ENCODE measurements around the gene SCN8A.
A peak's percentile ranks its signal among the peaks of the same experiment; 100 is the strongest.
"Not testable (repeated sequence)": the region's sequence is repeated elsewhere in the genome, so short reads cannot be mapped to it uniquely, and the experiment has no call there.

The SCN8A gene

GRCh38 chr12:51825216-51825615, 234.2 kb downstream of the SCN8A start:
- H3K9me3 ChIP-seq (ENCODE audit: control insufficient read depth, low read length): no peaks in the 10 kb centered on the region
- no peak for DNase-seq (ENCODE audit: low read depth)
- H3K9ac ChIP-seq (ENCODE audit: low read length): no peak overlapping the region
- peaks cover 4% of the 10 kb centered on the region for H3K27me3 ChIP-seq (replicated peaks; ENCODE audit: control insufficient read depth, insufficient read depth, low read length)
- no peaks in the 10 kb centered on the region for H3K36me3 ChIP-seq (ENCODE audit: control insufficient read depth, insufficient read depth, low read length, severe bottlenecking)
- no peak overlapping the region for H3K4me3 ChIP-seq (ENCODE audit: low read length)
- no peaks in the 10 kb centered on the region for H3K4me1 ChIP-seq (ENCODE audit: control insufficient read depth, insufficient read depth, low read length)

- H3K4me1 ChIP-seq (ENCODE audit: control insufficient read depth, insufficient read depth, low read length): no peaks in the 10 kb centered on the region
- peaks cover 10% of the 10 kb centered on the region for H3K27me3 ChIP-seq (replicated peaks; ENCODE audit: control insufficient read depth, insufficient read depth, low read length)
Observed at GRCh38 chr12:51826881-51827280, 235.8 kb downstream of the SCN8A start.

GRCh38 chr12:51827925-51828818, 237.1 kb downstream of the SCN8A start:
- Histone ChIP-seq H3K4me3 (ENCODE audit: low read length) (no peak overlapping the region), H3K9ac (ENCODE audit: low read length) (no peak overlapping the region), H3K9me3 (ENCODE audit: control insufficient read depth, low read length) (no peaks in the 10 kb centered on the region), H3K27me3 (replicated peaks; ENCODE audit: control insufficient read depth, insufficient read depth, low read length) (peaks cover 17% of the 10 kb centered on the region), H3K4me1 (ENCODE audit: control insufficient read depth, insufficient read depth, low read length) (no peaks in the 10 kb centered on the region), H3K36me3 (ENCODE audit: control insufficient read depth, insufficient read depth, low read length, severe bottlenecking) (no peaks in the 10 kb centered on the region)
- DNase-seq (ENCODE audit: low read depth): peak; percentile 15

More at GRCh38 chr12:51826881-51827280, 235.8 kb downstream of the SCN8A start:
- H3K9ac ChIP-seq (ENCODE audit: low read length): no peak overlapping the region
- no peaks in the 10 kb centered on the region for H3K36me3 ChIP-seq (ENCODE audit: control insufficient read depth, insufficient read depth, low read length, severe bottlenecking)
- H3K4me3 ChIP-seq (ENCODE audit: low read length): no peak overlapping the region
- no peaks in the 10 kb centered on the region for H3K9me3 ChIP-seq (ENCODE audit: control insufficient read depth, low read length)
- DNase-seq (ENCODE audit: low read depth): no peak

GRCh38 chr12:51829011-51829481, 238.0 kb downstream of the SCN8A start:
- H3K4me1 ChIP-seq (ENCODE audit: control insufficient read depth, insufficient read depth, low read length): no peaks in the 10 kb centered on the region
- no peak overlapping the region for H3K4me3 ChIP-seq (ENCODE audit: low read length)
- H3K36me3 ChIP-seq (ENCODE audit: control insufficient read depth, insufficient read depth, low read length, severe bottlenecking): no peaks in the 10 kb centered on the region
- no peak overlapping the region for H3K9ac ChIP-seq (ENCODE audit: low read length)
- H3K9me3 ChIP-seq (ENCODE audit: control insufficient read depth, low read length): no peaks in the 10 kb centered on the region
- no peak for DNase-seq (ENCODE audit: low read depth)
- peaks cover 26% of the 10 kb centered on the region for H3K27me3 ChIP-seq (replicated peaks; ENCODE audit: control insufficient read depth, insufficient read depth, low read length)

GRCh38 chr12:51829641-51830040, 238.6 kb downstream of the SCN8A start:
- DNase-seq (ENCODE audit: low read depth): no peak
- Histone ChIP-seq H3K4me1 (ENCODE audit: control insufficient read depth, insufficient read depth, low read length) (no peaks in the 10 kb centered on the region), H3K27me3 (replicated peaks; ENCODE audit: control insufficient read depth, insufficient read depth, low read length) (peaks cover 32% of the 10 kb centered on the region), H3K36me3 (ENCODE audit: control insufficient read depth, insufficient read depth, low read length, severe bottlenecking) (no peaks in the 10 kb centered on the region), H3K9me3 (ENCODE audit: control insufficient read depth, low read length) (no peaks in the 10 kb centered on the region), H3K4me3 (ENCODE audit: low read length) (no peak overlapping the region), H3K9ac (ENCODE audit: low read length) (no peak overlapping the region)

- DNase-seq (ENCODE audit: low read depth); H3K36me3 ChIP-seq (ENCODE audit: control insufficient read depth, insufficient read depth, low read length, severe bottlenecking); H3K4me3 ChIP-seq (ENCODE audit: low read length); H3K9me3 ChIP-seq (ENCODE audit: control insufficient read depth, low read length); H3K4me1 ChIP-seq (ENCODE audit: control insufficient read depth, insufficient read depth, low read length); H3K9ac ChIP-seq (ENCODE audit: low read length): not testable (repeated sequence)
- H3K27me3 ChIP-seq (replicated peaks; ENCODE audit: control insufficient read depth, insufficient read depth, low read length): peaks cover 38% of the 10 kb centered on the region
Observed at GRCh38 chr12:51831817-51832216, 240.8 kb downstream of the SCN8A start.

GRCh38 chr12:51832354-51833107, 241.5 kb downstream of the SCN8A start:
- H3K4me1 ChIP-seq (ENCODE audit: control insufficient read depth, insufficient read depth, low read length): no peaks in the 10 kb centered on the region
- no peak overlapping the region for H3K4me3 ChIP-seq (ENCODE audit: low read length)
- DNase-seq (ENCODE audit: low read depth): no peak

GRCh38 chr12:51833448-51834227, 242.6 kb downstream of the SCN8A start:
- no peaks in the 10 kb centered on the region for H3K9me3 ChIP-seq (ENCODE audit: control insufficient read depth, low read length)

More at GRCh38 chr12:51832354-51833107, 241.5 kb downstream of the SCN8A start:
- H3K27me3 ChIP-seq (replicated peaks; ENCODE audit: control insufficient read depth, insufficient read depth, low read length): peaks cover 39% of the 10 kb centered on the region
- no peaks in the 10 kb centered on the region for H3K36me3 ChIP-seq (ENCODE audit: control insufficient read depth, insufficient read depth, low read length, severe bottlenecking)
- H3K9ac ChIP-seq (ENCODE audit: low read length): no peak overlapping the region
- H3K9me3 ChIP-seq (ENCODE audit: control insufficient read depth, low read length): no peaks in the 10 kb centered on the region

GRCh38 chr12:51834411-51834810, 243.4 kb downstream of the SCN8A start:
- Histone ChIP-seq H3K9ac (ENCODE audit: low read length) (no peak overlapping the region), H3K36me3 (ENCODE audit: control insufficient read depth, insufficient read depth, low read length, severe bottlenecking) (no peaks in the 10 kb centered on the region), H3K9me3 (ENCODE audit: control insufficient read depth, low read length) (no peaks in the 10 kb centered on the region), H3K4me1 (ENCODE audit: control insufficient read depth, insufficient read depth, low read length) (no peaks in the 10 kb centered on the region), H3K4me3 (ENCODE audit: low read length) (no peak overlapping the region), H3K27me3 (replicated peaks; ENCODE audit: control insufficient read depth, insufficient read depth, low read length) (peaks cover 51% of the 10 kb centered on the region)
- no peak for DNase-seq (ENCODE audit: low read depth)

More at GRCh38 chr12:51833448-51834227, 242.6 kb downstream of the SCN8A start:
- DNase-seq (ENCODE audit: low read depth): no peak
- no peaks in the 10 kb centered on the region for H3K4me1 ChIP-seq (ENCODE audit: control insufficient read depth, insufficient read depth, low read length)
- H3K27me3 ChIP-seq (replicated peaks; ENCODE audit: control insufficient read depth, insufficient read depth, low read length): peaks cover 49% of the 10 kb centered on the region
- H3K4me3 ChIP-seq (ENCODE audit: low read length): no peak overlapping the region
- H3K36me3 ChIP-seq (ENCODE audit: control insufficient read depth, insufficient read depth, low read length, severe bottlenecking): no peaks in the 10 kb centered on the region
- no peak overlapping the region for H3K9ac ChIP-seq (ENCODE audit: low read length)

GRCh38 chr12:51836041-51836826, 245.2 kb downstream of the SCN8A start:
- DNase-seq (ENCODE audit: low read depth): no peak
- Histone ChIP-seq H3K36me3 (ENCODE audit: control insufficient read depth, insufficient read depth, low read length, severe bottlenecking) (no peaks in the 10 kb centered on the region), H3K9ac (ENCODE audit: low read length) (no peak overlapping the region), H3K27me3 (replicated peaks; ENCODE audit: control insufficient read depth, insufficient read depth, low read length) (peaks cover 62% of the 10 kb centered on the region), H3K4me1 (ENCODE audit: control insufficient read depth, insufficient read depth, low read length) (no peaks in the 10 kb centered on the region), H3K4me3 (ENCODE audit: low read length) (no peak overlapping the region), H3K9me3 (ENCODE audit: control insufficient read depth, low read length) (no peaks in the 10 kb centered on the region)
